Liver (tissue), 9 donors: ENCODE results near the gene AIMP1. TPM values are rescaled to one million over a fixed set of nuclear protein-coding genes. Genes with fewer than 3 reads are reported as not detected.

Source experiments
- DNase-seq: peaks from one replicate; pipeline ENCODE4 v3.0.0-alpha.2; 2017; ENCODE audit warnings: low spot score
- H3K27ac ChIP-seq, 2 donors: one replicate each; pipeline ENCODE4 v1.7.0; 2013; ENCODE audit warnings: inconsistent platforms in 2 of 2, low read length in 2 of 2, control low read depth in 1 of 2, low read depth in 1 of 2, mild to moderate bottlenecking in 1 of 2
- H3K27me3 ChIP-seq, 4 donors: one replicate each; pipeline versions ENCODE4 v1.6.1 to v1.7.0; 2013; ENCODE audit warnings: low read length in 3 of 4, inconsistent platforms in 1 of 4, mild to moderate bottlenecking in 1 of 4, moderate library complexity in 1 of 4; ENCODE audit not compliant: control insufficient read depth in 4 of 4, insufficient read depth in 4 of 4
- H3K36me3 ChIP-seq, 4 donors: one replicate each; pipeline versions ENCODE4 v1.6.1 to v1.7.0; 2013; ENCODE audit warnings: low read length in 3 of 4, mild to moderate bottlenecking in 3 of 4, low read depth in 1 of 4, moderate library complexity in 1 of 4; ENCODE audit not compliant: control insufficient read depth in 4 of 4, insufficient read depth in 3 of 4
- H3K4me1 ChIP-seq, 4 donors: one replicate each; pipeline versions ENCODE4 v1.6.1 to v1.7.0; 2013; ENCODE audit warnings: low read length in 3 of 4, mild to moderate bottlenecking in 3 of 4, moderate library complexity in 1 of 4; ENCODE audit not compliant: control insufficient read depth in 4 of 4, insufficient read depth in 4 of 4
- H3K4me3 ChIP-seq, 3 donors: one replicate each; pipeline versions ENCODE4 v1.6.1 to v1.7.0; 2013; ENCODE audit warnings: low read length in 3 of 3, control low read depth in 1 of 3, low read depth in 1 of 3, mild to moderate bottlenecking in 1 of 3
- H3K9ac ChIP-seq, 2 donors: one replicate each; pipeline ENCODE4 v1.7.0; 2013; ENCODE audit warnings: low read length in 2 of 2, mild to moderate bottlenecking in 2 of 2, moderate library complexity in 2 of 2, control low read depth in 1 of 2, low read depth in 1 of 2
- H3K9me3 ChIP-seq, 4 donors: one replicate each; pipeline versions ENCODE4 v1.6.1 to v1.7.0; 2013; ENCODE audit warnings: low read length in 3 of 4; ENCODE audit not compliant: control insufficient read depth in 4 of 4
- EGR1 ChIP-seq, 2 donors: IDR thresholded peaks; 2 replicates each; pipeline ENCODE4 v1.6.1; 2016 to 2018; ENCODE audit warnings: antibody characterized with exemption in 2 of 2, low read depth in 2 of 2
- FOXA1 ChIP-seq: IDR thresholded peaks from 2 replicates; pipeline ENCODE4 v1.6.1; 2016; ENCODE audit warnings: antibody characterized with exemption
- FOXA2 ChIP-seq: IDR thresholded peaks from 2 replicates; pipeline ENCODE4 v1.6.1; 2016; ENCODE audit warnings: antibody characterized with exemption
- GABPA ChIP-seq, 2 donors: IDR thresholded peaks in 1 of 2; conservative IDR thresholded peaks in 1 of 2; 2 replicates each; pipeline ENCODE4 v1.6.1; 2016; ENCODE audit warnings: antibody characterized with exemption in 2 of 2, mild to moderate bottlenecking in 1 of 2, moderate library complexity in 1 of 2
- HNF4A ChIP-seq, 2 donors: conservative IDR thresholded peaks; 2 replicates each; pipeline ENCODE4 v1.6.1; 2016; ENCODE audit warnings: antibody characterized with exemption in 2 of 2, mild to moderate bottlenecking in 2 of 2
- HNF4G ChIP-seq: IDR thresholded peaks from 2 replicates; pipeline ENCODE4 v1.6.1; 2016; ENCODE audit warnings: antibody characterized with exemption
- JUND ChIP-seq, 2 donors: IDR thresholded peaks; 2 replicates each; pipeline ENCODE4 v1.6.1; 2016; ENCODE audit warnings: antibody characterized with exemption in 2 of 2
- NR2F2 ChIP-seq: IDR thresholded peaks from 2 replicates; pipeline ENCODE4 v1.6.1; 2016; ENCODE audit warnings: antibody characterized with exemption
- RAD21 ChIP-seq, 2 donors: IDR thresholded peaks; 2 replicates each; pipeline ENCODE4 v1.6.1; 2016; ENCODE audit warnings: antibody characterized with exemption in 2 of 2, mild to moderate bottlenecking in 2 of 2
- RXRA ChIP-seq, 2 donors: IDR thresholded peaks; 2 replicates each; pipeline ENCODE4 v1.6.1; 2017 to 2018; ENCODE audit warnings: antibody characterized with exemption in 2 of 2, mild to moderate bottlenecking in 1 of 2
- SP1 ChIP-seq: IDR thresholded peaks from 2 replicates; pipeline ENCODE4 v1.6.1; 2018; ENCODE audit warnings: antibody characterized with exemption, mild to moderate bottlenecking
- TAF1 ChIP-seq: conservative IDR thresholded peaks from 2 replicates; pipeline ENCODE4 v1.6.1; 2016; ENCODE audit warnings: antibody characterized with exemption, mild to moderate bottlenecking
- WGBS: extraction: QIAGEN DNeasy Blood & Tissue Kit; methylation state at CpG from one replicate; pipeline ENCODE4 v1.1.7; 2013; 5-methylcytosine and 5-hydroxymethylcytosine counted together
- polyA plus RNA-seq, 2 donors: library from polyadenylated mRNA; stranded (reverse) in 1 of 2; unstranded in 1 of 2; fragments of 200-250 nt in 1 of 2; fragments of >200 nt in 1 of 2; fragmentation: Nextera tagmentation in 1 of 2; extraction: Ambion mirVana in 1 of 2; gene quantifications; one replicate each; pipeline versions ENCODE4 v1.2.1 to v1.2.3, GENCODE V29; 2013 to 2015
- total RNA-seq, 2 donors: library from RNA; depleted of rRNA; stranded (reverse); fragments of >200 nt; gene quantifications; one replicate each; pipeline ENCODE4 v1.2.3, GENCODE V29; 2014
- TF ChIP-seq, protein P1 (sequence below): IDR thresholded peaks from 2 replicates; pipeline ENCODE4 v1.6.1; 2016; ENCODE audit warnings: antibody characterized with exemption
- TF ChIP-seq, protein P2 (sequence below): IDR thresholded peaks from 2 replicates; pipeline ENCODE4 v1.6.1; 2016; ENCODE audit warnings: antibody characterized with exemption, mild to moderate bottlenecking
- TF ChIP-seq, protein P3 (sequence below): IDR thresholded peaks from 2 replicates; pipeline ENCODE4 v1.6.1; 2016; ENCODE audit warnings: antibody characterized with exemption
- TF ChIP-seq, protein P4 (sequence below): fragments of 150-350 bp; IDR thresholded peaks from 2 replicates; pipeline ENCODE4 v1.5.1; 2017; ENCODE audit warnings: improper control_type of control experiment, low read depth, low read length; ENCODE audit not compliant: missing input control
- TF ChIP-seq, protein P5 (sequence below): IDR thresholded peaks from 2 replicates; pipeline ENCODE4 v1.6.1; 2016; ENCODE audit warnings: antibody characterized with exemption
- donor health status: healthy.
- donor health status: healthy.
- donor health status: healthy.
- donor health status: healthy.
- donor health status: healthy.

The AIMP1 gene
- total and polyA plus RNA-seq, 4 donors = 8.6 to 44.6 (median 10.5) TPM

DNA sequence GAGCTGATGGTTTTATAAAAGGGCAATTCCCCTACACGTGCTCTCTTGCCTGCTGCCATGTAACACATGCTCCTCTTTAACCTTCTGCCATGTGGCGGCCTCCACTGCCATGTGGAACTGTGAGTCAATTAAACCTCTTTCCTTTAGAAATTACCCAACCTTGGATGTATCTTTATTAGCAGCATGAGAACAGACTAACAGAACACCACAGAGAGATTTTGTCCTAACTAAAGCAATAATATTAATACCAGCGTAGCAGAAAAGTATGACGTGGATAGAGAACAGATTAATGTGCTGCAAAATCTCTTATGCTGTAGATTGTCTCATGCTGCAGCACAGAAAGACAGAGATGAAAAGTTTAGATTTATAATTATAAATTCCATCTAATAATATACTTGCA, 23.1 kb downstream of the AIMP1 start:
- Histone ChIP-seq H3K27ac (no peak overlapping the region), H3K27me3 (no peaks in the 10 kb centered on the region), H3K36me3 (peaks cover 9 to 32% (median 21%) of the 10 kb centered on the region in 4 donors), H3K4me3 (no peak overlapping the region), H3K9me3 (no peaks in the 10 kb centered on the region), H3K9ac (no peak overlapping the region), H3K4me1 (no peaks in the 10 kb centered on the region)
- no peak for TF ChIP-seq FOXA1
- TF ChIP-seq EGR1 (IDR thresholded peaks at IDR 0.05; ENCODE audit: low read depth in 2 of 2) = no peak
- TF ChIP-seq HNF4A (conservative IDR thresholded peaks at IDR 0.05) = no peak
- no peak for TF ChIP-seq TAF1
- no peak for TF ChIP-seq GABPA (IDR thresholded peaks at IDR 0.05 in 1 of 2, conservative IDR thresholded peaks at IDR 0.05 in 1 of 2)
- no peak for TF ChIP-seq RXRA (IDR thresholded peaks at IDR 0.05)
- TF ChIP-seq FOXA2 = no peak
- TF ChIP-seq, protein P1, sequence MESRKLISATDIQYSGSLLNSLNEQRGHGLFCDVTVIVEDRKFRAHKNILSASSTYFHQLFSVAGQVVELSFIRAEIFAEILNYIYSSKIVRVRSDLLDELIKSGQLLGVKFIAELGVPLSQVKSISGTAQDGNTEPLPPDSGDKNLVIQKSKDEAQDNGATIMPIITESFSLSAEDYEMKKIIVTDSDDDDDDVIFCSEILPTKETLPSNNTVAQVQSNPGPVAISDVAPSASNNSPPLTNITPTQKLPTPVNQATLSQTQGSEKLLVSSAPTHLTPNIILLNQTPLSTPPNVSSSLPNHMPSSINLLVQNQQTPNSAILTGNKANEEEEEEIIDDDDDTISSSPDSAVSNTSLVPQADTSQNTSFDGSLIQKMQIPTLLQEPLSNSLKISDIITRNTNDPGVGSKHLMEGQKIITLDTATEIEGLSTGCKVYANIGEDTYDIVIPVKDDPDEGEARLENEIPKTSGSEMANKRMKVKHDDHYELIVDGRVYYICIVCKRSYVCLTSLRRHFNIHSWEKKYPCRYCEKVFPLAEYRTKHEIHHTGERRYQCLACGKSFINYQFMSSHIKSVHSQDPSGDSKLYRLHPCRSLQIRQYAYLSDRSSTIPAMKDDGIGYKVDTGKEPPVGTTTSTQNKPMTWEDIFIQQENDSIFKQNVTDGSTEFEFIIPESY = no peak
- TF ChIP-seq NR2F2 = no peak
- no peak for TF ChIP-seq RAD21 (IDR thresholded peaks at IDR 0.05)
- no peak for TF ChIP-seq HNF4G
- TF ChIP-seq SP1 = no peak
- no peak for DNase-seq
- WGBS = 97% methylated on average over 4 of the region's 4 CpGs

DNA sequence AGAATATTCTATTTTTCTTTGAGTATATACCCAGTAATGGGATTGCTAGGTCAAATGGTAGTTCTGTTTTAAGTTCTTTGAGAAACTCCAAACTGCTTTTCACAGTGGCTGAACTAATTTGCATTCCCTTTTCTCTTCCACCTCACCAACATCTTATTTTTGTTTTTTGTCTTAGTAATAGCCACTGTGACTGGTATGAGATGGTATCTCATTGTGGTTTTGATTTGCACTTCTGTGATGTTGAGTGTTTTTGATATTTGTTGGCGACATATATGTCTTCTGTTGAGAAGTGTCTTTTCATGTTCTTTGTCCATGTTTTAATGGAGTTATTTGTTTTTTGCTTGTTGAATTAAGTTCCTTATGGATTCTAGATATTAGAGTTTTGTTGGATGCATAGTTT, 24.4 kb downstream of the AIMP1 start:
- peaks cover 9 to 32% (median 21%) of the 10 kb centered on the region in 4 donors for H3K36me3 ChIP-seq
- 96% methylated on average over 1 of the region's 1 CpG for WGBS

More for the DNA sequence above, 24.4 kb downstream of the AIMP1 start:
- H3K4me3 ChIP-seq = no peak overlapping the region
- DNase-seq = no peak
- no peak overlapping the region for H3K27ac ChIP-seq
- no peak for TF ChIP-seq JUND (IDR thresholded peaks at IDR 0.05)
- no peak for TF ChIP-seq RAD21 (IDR thresholded peaks at IDR 0.05)
- no peak for TF ChIP-seq SP1
- TF ChIP-seq NR2F2 = no peak
- no peak for TF ChIP-seq FOXA2
- TF ChIP-seq TAF1 = no peak
- TF ChIP-seq, protein P2, sequence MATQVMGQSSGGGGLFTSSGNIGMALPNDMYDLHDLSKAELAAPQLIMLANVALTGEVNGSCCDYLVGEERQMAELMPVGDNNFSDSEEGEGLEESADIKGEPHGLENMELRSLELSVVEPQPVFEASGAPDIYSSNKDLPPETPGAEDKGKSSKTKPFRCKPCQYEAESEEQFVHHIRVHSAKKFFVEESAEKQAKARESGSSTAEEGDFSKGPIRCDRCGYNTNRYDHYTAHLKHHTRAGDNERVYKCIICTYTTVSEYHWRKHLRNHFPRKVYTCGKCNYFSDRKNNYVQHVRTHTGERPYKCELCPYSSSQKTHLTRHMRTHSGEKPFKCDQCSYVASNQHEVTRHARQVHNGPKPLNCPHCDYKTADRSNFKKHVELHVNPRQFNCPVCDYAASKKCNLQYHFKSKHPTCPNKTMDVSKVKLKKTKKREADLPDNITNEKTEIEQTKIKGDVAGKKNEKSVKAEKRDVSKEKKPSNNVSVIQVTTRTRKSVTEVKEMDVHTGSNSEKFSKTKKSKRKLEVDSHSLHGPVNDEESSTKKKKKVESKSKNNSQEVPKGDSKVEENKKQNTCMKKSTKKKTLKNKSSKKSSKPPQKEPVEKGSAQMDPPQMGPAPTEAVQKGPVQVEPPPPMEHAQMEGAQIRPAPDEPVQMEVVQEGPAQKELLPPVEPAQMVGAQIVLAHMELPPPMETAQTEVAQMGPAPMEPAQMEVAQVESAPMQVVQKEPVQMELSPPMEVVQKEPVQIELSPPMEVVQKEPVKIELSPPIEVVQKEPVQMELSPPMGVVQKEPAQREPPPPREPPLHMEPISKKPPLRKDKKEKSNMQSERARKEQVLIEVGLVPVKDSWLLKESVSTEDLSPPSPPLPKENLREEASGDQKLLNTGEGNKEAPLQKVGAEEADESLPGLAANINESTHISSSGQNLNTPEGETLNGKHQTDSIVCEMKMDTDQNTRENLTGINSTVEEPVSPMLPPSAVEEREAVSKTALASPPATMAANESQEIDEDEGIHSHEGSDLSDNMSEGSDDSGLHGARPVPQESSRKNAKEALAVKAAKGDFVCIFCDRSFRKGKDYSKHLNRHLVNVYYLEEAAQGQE = no peak
- TF ChIP-seq, protein P3, sequence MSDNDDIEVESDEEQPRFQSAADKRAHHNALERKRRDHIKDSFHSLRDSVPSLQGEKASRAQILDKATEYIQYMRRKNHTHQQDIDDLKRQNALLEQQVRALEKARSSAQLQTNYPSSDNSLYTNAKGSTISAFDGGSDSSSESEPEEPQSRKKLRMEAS = no peak
- TF ChIP-seq HNF4A (conservative IDR thresholded peaks at IDR 0.05) = no peak
- no peak for TF ChIP-seq GABPA (IDR thresholded peaks at IDR 0.05 in 1 of 2, conservative IDR thresholded peaks at IDR 0.05 in 1 of 2)
- no peak for TF ChIP-seq RXRA (IDR thresholded peaks at IDR 0.05)
- TF ChIP-seq, protein P4, sequence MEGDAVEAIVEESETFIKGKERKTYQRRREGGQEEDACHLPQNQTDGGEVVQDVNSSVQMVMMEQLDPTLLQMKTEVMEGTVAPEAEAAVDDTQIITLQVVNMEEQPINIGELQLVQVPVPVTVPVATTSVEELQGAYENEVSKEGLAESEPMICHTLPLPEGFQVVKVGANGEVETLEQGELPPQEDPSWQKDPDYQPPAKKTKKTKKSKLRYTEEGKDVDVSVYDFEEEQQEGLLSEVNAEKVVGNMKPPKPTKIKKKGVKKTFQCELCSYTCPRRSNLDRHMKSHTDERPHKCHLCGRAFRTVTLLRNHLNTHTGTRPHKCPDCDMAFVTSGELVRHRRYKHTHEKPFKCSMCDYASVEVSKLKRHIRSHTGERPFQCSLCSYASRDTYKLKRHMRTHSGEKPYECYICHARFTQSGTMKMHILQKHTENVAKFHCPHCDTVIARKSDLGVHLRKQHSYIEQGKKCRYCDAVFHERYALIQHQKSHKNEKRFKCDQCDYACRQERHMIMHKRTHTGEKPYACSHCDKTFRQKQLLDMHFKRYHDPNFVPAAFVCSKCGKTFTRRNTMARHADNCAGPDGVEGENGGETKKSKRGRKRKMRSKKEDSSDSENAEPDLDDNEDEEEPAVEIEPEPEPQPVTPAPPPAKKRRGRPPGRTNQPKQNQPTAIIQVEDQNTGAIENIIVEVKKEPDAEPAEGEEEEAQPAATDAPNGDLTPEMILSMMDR = no peak
- no peak for TF ChIP-seq HNF4G
- no peak for TF ChIP-seq EGR1 (IDR thresholded peaks at IDR 0.05; ENCODE audit: low read depth in 2 of 2)
- TF ChIP-seq, protein P5, sequence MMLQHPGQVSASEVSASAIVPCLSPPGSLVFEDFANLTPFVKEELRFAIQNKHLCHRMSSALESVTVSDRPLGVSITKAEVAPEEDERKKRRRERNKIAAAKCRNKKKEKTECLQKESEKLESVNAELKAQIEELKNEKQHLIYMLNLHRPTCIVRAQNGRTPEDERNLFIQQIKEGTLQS = no peak
- H3K9me3 ChIP-seq = no peaks in the 10 kb centered on the region
- no peaks in the 10 kb centered on the region for H3K27me3 ChIP-seq
- no peak overlapping the region for H3K9ac ChIP-seq
- no peaks in the 10 kb centered on the region for H3K4me1 ChIP-seq
